Urothelium cell line (cell line): ENCODE measurements around the gene UROS.

ENCODE experiments used
- DNase-seq: peaks from one replicate; pipeline ENCODE4 v3.0.0; 2011; ENCODE audit warnings: low spot score, mixed read lengths
- FAIRE-seq: peaks from 2 replicates; lab custom pipeline; 2011; peaks lifted over from hg19 to GRCh38; lab: Jason Lieb, UNC

UROS gene

GRCh38 chr10:125822878-125823662 is at the start of gene UROS, which contains the start of gene BCCIP:
TSS of gene UROS (minus strand) at chr10:125823258. CDS start at chr10:125816499, 6,759 bp downstream.
TSS of gene BCCIP (plus strand) at chr10:125823546. CDS start at chr10:125823558, 12 bp downstream.
- FAIRE-seq (peak; percentile 20), DNase-seq (peak; percentile 94)

- no peak for FAIRE-seq
Observed at GRCh38 chr10:125871338-125871737, 48.3 kb upstream of the UROS start.

GRCh38 chr10:125868372-125868975 is 45.4 kb upstream of the UROS start:
- FAIRE-seq (peak; percentile 5), DNase-seq (peak; percentile 39)

More at GRCh38 chr10:125871338-125871737, 48.3 kb upstream of the UROS start:
- DNase-seq: no peak

- no peak for FAIRE-seq
- no peak for DNase-seq
Observed at GRCh38 chr10:125866421-125867029, 43.5 kb upstream of the UROS start.

- DNase-seq (no peak), FAIRE-seq (no peak)
Observed at GRCh38 chr10:125865120-125865519, 42.1 kb upstream of the UROS start.

- DNase-seq: no peak
- no peak for FAIRE-seq
Observed at GRCh38 chr10:125859128-125859817, 36.2 kb upstream of the UROS start.

- DNase-seq (no peak), FAIRE-seq (no peak)
Observed at GRCh38 chr10:125857185-125857760, 34.2 kb upstream of the UROS start.

- FAIRE-seq (no peak), DNase-seq (no peak)
Observed at GRCh38 chr10:125852487-125852886, 29.4 kb upstream of the UROS start.

- DNase-seq (no peak), FAIRE-seq (no peak)
Observed at GRCh38 chr10:125850766-125851731, 28.0 kb upstream of the UROS start.

GRCh38 chr10:125849448-125849847 is 26.4 kb upstream of the UROS start:
- FAIRE-seq: no peak
- no peak for DNase-seq

- no peak for FAIRE-seq
Observed at GRCh38 chr10:125848857-125849256, 25.8 kb upstream of the UROS start.

GRCh38 chr10:125848371-125848770 is 25.3 kb upstream of the UROS start:
- FAIRE-seq: no peak
- no peak for DNase-seq

More at GRCh38 chr10:125848857-125849256, 25.8 kb upstream of the UROS start:
- no peak for DNase-seq

- no peak for DNase-seq
- no peak for FAIRE-seq
Observed at GRCh38 chr10:125846894-125847293, 23.8 kb upstream of the UROS start.

- DNase-seq (no peak), FAIRE-seq (no peak)
Observed at GRCh38 chr10:125845617-125846016, 22.6 kb upstream of the UROS start.

- FAIRE-seq: no peak
- DNase-seq: no peak
Observed at GRCh38 chr10:125844751-125845221, 21.7 kb upstream of the UROS start.

- FAIRE-seq: no peak
- DNase-seq: no peak
Observed at GRCh38 chr10:125843603-125844329, 20.7 kb upstream of the UROS start.

GRCh38 chr10:125840955-125841354 is 17.9 kb upstream of the UROS start:
- FAIRE-seq: no peak
- DNase-seq: no peak

GRCh38 chr10:125840406-125840805 is 17.3 kb upstream of the UROS start:
- no peak for FAIRE-seq
- no peak for DNase-seq
